ENCODE measurements around the gene IFT57.
"Not testable (repeated sequence)": the region's sequence is repeated elsewhere in the genome, so short reads cannot be mapped to it uniquely, and the experiment has no call there.

Gene IFT57

GRCh38 chr3:108158251-108158650 lies 64.0 kb downstream of the IFT57 start:
- H3K27ac ChIP-seq (ENCODE audit: low read length) = no peak overlapping the region
- TF ChIP-seq EZH2 (optimal IDR thresholded peaks at IDR 0.05; ENCODE audit: low read depth, low read length) (no peak), CTCF (IDR thresholded peaks at IDR 0.05; ENCODE audit: low read length) (no peak), EZH2phosphoT487 (IDR thresholded peaks at IDR 0.05; ENCODE audit: low read length) (no peak)
- no peaks in the 10 kb centered on the region for H3K9me2 ChIP-seq (replicated peaks; ENCODE audit: insufficient read depth, low read length)
- no peak overlapping the region for H3K4me2 ChIP-seq (ENCODE audit: low read depth, low read length)
- no peak overlapping the region for H3K4me3 ChIP-seq (ENCODE audit: low read length)
- no peaks in the 10 kb centered on the region for H3K27me3 ChIP-seq (replicated peaks; ENCODE audit: insufficient read depth, low read length)
- H3K4me1 ChIP-seq (ENCODE audit: low read length) = no peaks in the 10 kb centered on the region
- no peaks in the 10 kb centered on the region for H3K79me2 ChIP-seq (ENCODE audit: low read length)
- H3K9me3 ChIP-seq (replicated peaks; ENCODE audit: insufficient read depth, low read length) = no peaks in the 10 kb centered on the region
- no peaks in the 10 kb centered on the region for H3K36me3 ChIP-seq (replicated peaks; ENCODE audit: insufficient read depth, low read length)
- no peaks in the 10 kb centered on the region for H3F3A ChIP-seq (ENCODE audit: insufficient read depth, low read length)
- DNase-seq = no peak
- no peaks in the 10 kb centered on the region for H4K20me1 ChIP-seq (ENCODE audit: insufficient read depth, low read length)
- H3K9ac ChIP-seq (ENCODE audit: low read length) = no peak overlapping the region
- no peak overlapping the region for H2AFZ ChIP-seq (ENCODE audit: low read length)

DNA sequence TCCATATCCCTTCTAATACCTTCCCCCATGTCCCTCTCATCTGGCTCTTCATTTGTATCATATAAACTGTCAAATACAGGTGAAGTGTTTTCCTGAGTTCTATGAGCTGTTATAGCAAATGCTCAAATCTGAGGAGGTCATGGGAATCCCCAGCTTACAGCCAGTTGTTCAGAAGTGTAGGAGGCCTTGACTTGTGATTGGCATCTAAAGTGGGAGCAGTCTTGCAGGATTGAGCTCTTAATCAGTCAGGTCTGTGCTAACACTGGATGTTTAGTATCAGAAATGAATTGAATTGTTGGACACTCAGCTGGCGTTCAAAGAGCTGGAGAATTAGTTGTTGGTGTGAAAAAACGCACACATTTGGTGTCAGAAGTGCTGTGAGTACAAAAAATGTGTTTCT lies 65.0 kb downstream of the IFT57 start:
- Histone ChIP-seq H3K9me3 (replicated peaks; ENCODE audit: insufficient read depth, low read length) (no peaks in the 10 kb centered on the region), H3K36me3 (replicated peaks; ENCODE audit: insufficient read depth, low read length) (no peaks in the 10 kb centered on the region), H3K4me2 (ENCODE audit: low read depth, low read length) (no peak overlapping the region), H3K79me2 (ENCODE audit: low read length) (no peaks in the 10 kb centered on the region), H3K9me2 (replicated peaks; ENCODE audit: insufficient read depth, low read length) (no peaks in the 10 kb centered on the region), H3K4me1 (ENCODE audit: low read length) (no peaks in the 10 kb centered on the region), H3K27me3 (replicated peaks; ENCODE audit: insufficient read depth, low read length) (no peaks in the 10 kb centered on the region), H2AFZ (ENCODE audit: low read length) (no peak overlapping the region), H4K20me1 (ENCODE audit: insufficient read depth, low read length) (no peaks in the 10 kb centered on the region), H3F3A (ENCODE audit: insufficient read depth, low read length) (no peaks in the 10 kb centered on the region), H3K9ac (ENCODE audit: low read length) (no peak overlapping the region), H3K27ac (ENCODE audit: low read length) (no peak overlapping the region), H3K4me3 (ENCODE audit: low read length) (no peak overlapping the region)
- TF ChIP-seq EZH2phosphoT487 (IDR thresholded peaks at IDR 0.05; ENCODE audit: low read length) = no peak
- no peak for TF ChIP-seq CTCF (IDR thresholded peaks at IDR 0.05; ENCODE audit: low read length)
- no peak for TF ChIP-seq EZH2 (optimal IDR thresholded peaks at IDR 0.05; ENCODE audit: low read depth, low read length)
- DNase-seq = no peak

GRCh38 chr3:108156312-108156853 lies 65.8 kb downstream of the IFT57 start:
- Histone ChIP-seq H2AFZ (ENCODE audit: low read length) (no peak overlapping the region), H3K9me2 (replicated peaks; ENCODE audit: insufficient read depth, low read length) (no peaks in the 10 kb centered on the region), H3K27ac (ENCODE audit: low read length) (no peak overlapping the region), H3K27me3 (replicated peaks; ENCODE audit: insufficient read depth, low read length) (no peaks in the 10 kb centered on the region), H3F3A (ENCODE audit: insufficient read depth, low read length) (no peaks in the 10 kb centered on the region), H3K36me3 (replicated peaks; ENCODE audit: insufficient read depth, low read length) (no peaks in the 10 kb centered on the region), H3K9me3 (replicated peaks; ENCODE audit: insufficient read depth, low read length) (no peaks in the 10 kb centered on the region), H3K4me2 (ENCODE audit: low read depth, low read length) (no peak overlapping the region), H3K4me1 (ENCODE audit: low read length) (no peaks in the 10 kb centered on the region), H3K4me3 (ENCODE audit: low read length) (no peak overlapping the region), H3K9ac (ENCODE audit: low read length) (no peak overlapping the region), H3K79me2 (ENCODE audit: low read length) (no peaks in the 10 kb centered on the region), H4K20me1 (ENCODE audit: insufficient read depth, low read length) (no peaks in the 10 kb centered on the region)
- no peak for DNase-seq
- no peak for TF ChIP-seq EZH2 (optimal IDR thresholded peaks at IDR 0.05; ENCODE audit: low read depth, low read length)
- TF ChIP-seq EZH2phosphoT487 (IDR thresholded peaks at IDR 0.05; ENCODE audit: low read length) = no peak
- no peak for TF ChIP-seq CTCF (IDR thresholded peaks at IDR 0.05; ENCODE audit: low read length)

DNA sequence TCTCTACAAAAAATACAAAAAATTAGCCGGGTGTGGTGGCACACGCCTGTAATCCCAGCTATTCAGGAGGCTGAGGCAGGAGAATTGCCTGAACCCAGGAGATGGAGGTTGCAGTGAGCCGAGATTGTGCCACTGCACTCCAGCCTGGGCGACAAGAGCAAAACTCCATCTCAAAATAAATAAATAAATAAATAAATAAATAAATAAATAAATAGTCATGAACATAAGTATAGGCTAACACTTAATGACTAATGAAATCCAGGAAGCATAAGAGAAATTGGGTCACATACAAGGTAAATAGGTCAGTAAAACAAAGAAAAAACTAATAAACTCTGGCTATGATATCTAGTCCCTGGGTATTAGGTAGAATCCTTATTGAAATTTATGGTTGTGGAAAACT lies 66.6 kb downstream of the IFT57 start:
- H3K27me3 ChIP-seq (replicated peaks; ENCODE audit: insufficient read depth, low read length); H3F3A ChIP-seq (ENCODE audit: insufficient read depth, low read length); H2AFZ ChIP-seq (ENCODE audit: low read length); H3K9me3 ChIP-seq (replicated peaks; ENCODE audit: insufficient read depth, low read length); H3K79me2 ChIP-seq (ENCODE audit: low read length); H3K4me2 ChIP-seq (ENCODE audit: low read depth, low read length); H3K4me3 ChIP-seq (ENCODE audit: low read length); H3K27ac ChIP-seq (ENCODE audit: low read length); H4K20me1 ChIP-seq (ENCODE audit: insufficient read depth, low read length); H3K36me3 ChIP-seq (replicated peaks; ENCODE audit: insufficient read depth, low read length); H3K9me2 ChIP-seq (replicated peaks; ENCODE audit: insufficient read depth, low read length); DNase-seq; H3K9ac ChIP-seq (ENCODE audit: low read length); H3K4me1 ChIP-seq (ENCODE audit: low read length): not testable (repeated sequence)
